SJSA1 (cell line): ENCODE measurements around the gene SCAMP2. TPM values are rescaled to one million over a fixed set of nuclear protein-coding genes. Genes with fewer than 3 reads are reported as not detected.
A peak's percentile ranks its signal among the peaks of the same experiment; 100 is the strongest.

ENCODE experiments used
- DNase-seq, 2 experiments: peaks; one replicate each; pipeline ENCODE4 v3.0.0-alpha.2; 2015 to 2020; ENCODE audit warnings: low spot score in 2 of 2, low read depth in 1 of 2
- H3K27ac ChIP-seq: fragments of 250-450 bp; sonication (Bioruptor Pico); 2 replicates; pipeline ENCODE4 v1.5.1; 2020; ENCODE audit warnings: mild to moderate bottlenecking, moderate library complexity
- H3K27me3 ChIP-seq: fragments of 250-450 bp; sonication (Bioruptor Pico); replicated peaks from 2 replicates; pipeline ENCODE4 v1.5.1; 2020; ENCODE audit warnings: mild to moderate bottlenecking, moderate library complexity
- H3K36me3 ChIP-seq: fragments of 250-450 bp; sonication (Bioruptor Pico); 2 replicates; pipeline ENCODE4 v1.5.1; 2020; ENCODE audit warnings: mild to moderate bottlenecking
- H3K4me1 ChIP-seq: fragments of 250-450 bp; sonication (Bioruptor Pico); replicated peaks from 2 replicates; pipeline ENCODE4 v1.6.1; 2021; ENCODE audit warnings: mild to moderate bottlenecking
- H3K4me3 ChIP-seq: fragments of 250-450 bp; sonication (Bioruptor Pico); 2 replicates; pipeline ENCODE4 v1.5.1; 2020; ENCODE audit warnings: mild to moderate bottlenecking
- H3K9me3 ChIP-seq: fragments of 250-450 bp; sonication (Bioruptor Pico); replicated peaks from 2 replicates; pipeline ENCODE4 v1.5.1; 2020; ENCODE audit warnings: mild to moderate bottlenecking
- total RNA-seq: library from RNA; depleted of rRNA; stranded (reverse); fragments of >200 nt; shearing (Covaris generic); gene quantifications from 2 replicates; pipeline ENCODE4 v1.2.3, GENCODE V29; 2014

The SCAMP2 gene
- total RNA-seq, 1 experiment from 2014 or later: 28.1 TPM

- Histone ChIP-seq H3K27ac (no peak overlapping the region), H3K4me1 (peaks cover 9% of the 10 kb centered on the region), H3K27me3 (no peaks in the 10 kb centered on the region), H3K9me3 (no peaks in the 10 kb centered on the region), H3K4me3 (no peak overlapping the region), H3K36me3 (peaks cover 36% of the 10 kb centered on the region)
- no peak for DNase-seq
Measured at GRCh38 chr15:74844319-74845207, 28.6 kb downstream of the SCAMP2 start.

- DNase-seq: no peak
- Histone ChIP-seq H3K27me3 (no peaks in the 10 kb centered on the region), H3K27ac (no peak overlapping the region), H3K36me3 (peaks cover 32% of the 10 kb centered on the region), H3K9me3 (no peaks in the 10 kb centered on the region), H3K4me1 (peaks cover 9% of the 10 kb centered on the region), H3K4me3 (no peak overlapping the region)
Measured at GRCh38 chr15:74843891-74844299, 29.3 kb downstream of the SCAMP2 start.

- peak overlapping the region; percentile 80 for H3K4me3 ChIP-seq
- peak overlapping the region; percentile 42 for H3K27ac ChIP-seq
- no peaks in the 10 kb centered on the region for H3K27me3 ChIP-seq
- no peak for DNase-seq
- H3K4me1 ChIP-seq: peaks cover 9% of the 10 kb centered on the region
- peaks cover 28% of the 10 kb centered on the region for H3K36me3 ChIP-seq
- H3K9me3 ChIP-seq: no peaks in the 10 kb centered on the region
Measured at GRCh38 chr15:74843445-74843828, 29.7 kb downstream of the SCAMP2 start.

GRCh38 chr15:74842581-74843444, 30.4 kb downstream of the SCAMP2 start, which contains the start of gene ULK3:
Gene ULK3, minus strand, starts transcription at chr15:74843156. Its CDS starts 51 bp downstream, at chr15:74843105.
- DNase-seq: peak; percentile 91
- peaks cover 9% of the 10 kb centered on the region for H3K4me1 ChIP-seq
- H3K27me3 ChIP-seq: no peaks in the 10 kb centered on the region

GRCh38 chr15:74841891-74842373, 31.2 kb downstream of the SCAMP2 start:
- peaks cover 15% of the 10 kb centered on the region for H3K36me3 ChIP-seq
- H3K27me3 ChIP-seq: no peaks in the 10 kb centered on the region
- DNase-seq: no peak
- no peaks in the 10 kb centered on the region for H3K9me3 ChIP-seq
- H3K4me3 ChIP-seq: no peak overlapping the region; the same call in 1 of the 2 replicates
- H3K27ac ChIP-seq: no peak overlapping the region
- H3K4me1 ChIP-seq: peaks cover 9% of the 10 kb centered on the region

More at GRCh38 chr15:74842581-74843444, 30.4 kb downstream of the SCAMP2 start, which contains the start of gene ULK3:
- H3K27ac ChIP-seq: peak within 1 kb of the TSS; percentile 42
- H3K4me3 ChIP-seq: peak within 1 kb of the TSS; percentile 80
- no peaks in the 10 kb centered on the region for H3K9me3 ChIP-seq
- H3K36me3 ChIP-seq: peaks cover 23% of the 10 kb centered on the region

GRCh38 chr15:74840851-74841775, 32.1 kb downstream of the SCAMP2 start:
- Histone ChIP-seq H3K9me3 (no peaks in the 10 kb centered on the region), H3K27me3 (no peaks in the 10 kb centered on the region), H3K27ac (no peak overlapping the region), H3K4me1 (peaks cover 9% of the 10 kb centered on the region), H3K4me3 (no peak overlapping the region), H3K36me3 (peaks cover 15% of the 10 kb centered on the region)
- no peak for DNase-seq

GRCh38 chr15:74839526-74840395, 33.4 kb downstream of the SCAMP2 start:
- peaks cover 9% of the 10 kb centered on the region for H3K4me1 ChIP-seq
- H3K36me3 ChIP-seq: peaks cover 3% of the 10 kb centered on the region
- H3K9me3 ChIP-seq: no peaks in the 10 kb centered on the region
- H3K4me3 ChIP-seq: no peak overlapping the region
- no peak for DNase-seq
- H3K27ac ChIP-seq: no peak overlapping the region
- no peaks in the 10 kb centered on the region for H3K27me3 ChIP-seq

- H3K36me3 ChIP-seq: peaks cover 3% of the 10 kb centered on the region; the same call in 1 of the 2 replicates
- H3K27me3 ChIP-seq: no peaks in the 10 kb centered on the region
- H3K9me3 ChIP-seq: no peaks in the 10 kb centered on the region
- no peak overlapping the region for H3K27ac ChIP-seq
- peaks cover 9% of the 10 kb centered on the region for H3K4me1 ChIP-seq
- no peak overlapping the region for H3K4me3 ChIP-seq
- no peak for DNase-seq
Measured at GRCh38 chr15:74838746-74839525, 34.2 kb downstream of the SCAMP2 start.

- H3K4me3 ChIP-seq: no peak overlapping the region
Measured at GRCh38 chr15:74838137-74838516, 35.0 kb downstream of the SCAMP2 start.

GRCh38 chr15:74837482-74838136, 35.6 kb downstream of the SCAMP2 start:
- H3K27ac ChIP-seq: no peak overlapping the region
- no peaks in the 10 kb centered on the region; the same call in 1 of the 2 replicates for H3K4me1 ChIP-seq
- no peaks in the 10 kb centered on the region for H3K9me3 ChIP-seq
- no peaks in the 10 kb centered on the region for H3K27me3 ChIP-seq
- no peak for DNase-seq
- no peak overlapping the region for H3K4me3 ChIP-seq
- H3K36me3 ChIP-seq: 0 out of 2 replicates have a peak, but pooled peaks cover under 1% of the 10 kb centered on the region

More at GRCh38 chr15:74838137-74838516, 35.0 kb downstream of the SCAMP2 start:
- Histone ChIP-seq H3K27me3 (no peaks in the 10 kb centered on the region), H3K4me1 (peaks cover under 1% of the 10 kb centered on the region), H3K36me3 (peaks cover 3% of the 10 kb centered on the region; the same call in 1 of the 2 replicates), H3K9me3 (no peaks in the 10 kb centered on the region), H3K27ac (no peak overlapping the region)
- DNase-seq: no peak

GRCh38 chr15:74836846-74837245, 36.3 kb downstream of the SCAMP2 start:
- Histone ChIP-seq H3K4me3 (no peak overlapping the region), H3K27me3 (no peaks in the 10 kb centered on the region), H3K36me3 (no peaks in the 10 kb centered on the region), H3K9me3 (no peaks in the 10 kb centered on the region), H3K27ac (no peak overlapping the region), H3K4me1 (no peaks in the 10 kb centered on the region)
- DNase-seq: no peak
